NCI-H510A treated with DMSO at 0.1 percent for 48 hours (cell line): ENCODE data around the gene PPP1R2B.
"Not testable (repeated sequence)": the region's sequence is repeated elsewhere in the genome, so short reads cannot be mapped to it uniquely, and the experiment has no call there.

ENCODE experiments used
- DNase-seq: peaks from one replicate; lab custom pipeline; 2025; lab: John Stamatoyannopoulos, UW

The PPP1R2B gene

DNA sequence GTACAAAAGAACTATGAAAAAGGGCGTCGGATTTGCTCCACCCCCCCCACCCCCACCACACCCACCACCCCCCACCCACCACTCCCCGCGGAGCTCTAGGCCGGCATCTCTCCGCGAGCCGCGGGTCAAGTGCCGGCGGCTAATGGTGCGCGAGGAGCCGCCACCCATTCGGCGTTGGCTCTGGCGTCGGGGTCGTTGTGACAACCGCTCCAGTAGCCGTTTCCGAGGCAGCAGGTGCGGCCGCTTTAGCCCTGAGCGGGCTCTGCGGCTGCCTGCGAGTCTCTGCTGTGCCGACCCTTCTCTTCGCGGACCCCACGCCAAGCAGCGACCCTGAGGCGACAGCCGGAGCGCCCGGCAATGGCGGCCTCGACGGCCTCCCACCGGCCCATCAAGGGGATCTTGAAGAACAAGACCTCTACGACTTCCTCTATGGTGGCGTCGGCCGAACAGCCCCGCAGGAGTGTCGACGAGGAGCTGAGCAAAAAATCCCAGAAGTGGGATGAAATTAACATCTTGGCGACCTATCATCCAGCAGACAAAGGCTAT, at the start of gene PPP1R2B:
TSS of gene PPP1R2B (plus strand) at position 90 of the 546 bp plus-strand sequence. CDS start at position 358, 268 bp downstream.
- DNase-seq: no peak

DNA sequence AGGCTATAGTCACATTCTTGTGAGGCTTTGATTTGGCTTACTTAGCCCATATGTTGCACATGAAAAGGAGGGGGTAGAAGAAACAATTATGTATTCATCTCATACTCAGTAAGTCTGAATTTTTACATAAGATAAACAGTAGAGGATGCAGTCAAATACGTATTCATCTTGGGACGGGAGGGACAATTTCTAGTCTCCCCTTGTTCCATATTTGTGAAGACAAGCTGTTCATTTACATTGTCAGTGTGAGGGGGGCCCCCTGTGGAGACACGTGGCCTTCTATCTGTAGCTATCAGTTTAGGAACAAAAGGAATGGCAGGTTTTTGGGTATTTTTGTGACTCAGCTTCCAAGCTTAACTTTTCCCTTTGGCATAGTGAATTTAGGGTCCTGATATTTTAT, 49.2 kb upstream of the PPP1R2B start:
- no peak for DNase-seq

GRCh38 chr5:156802501-156802900, 47.6 kb upstream of the PPP1R2B start:
- no peak for DNase-seq

DNA sequence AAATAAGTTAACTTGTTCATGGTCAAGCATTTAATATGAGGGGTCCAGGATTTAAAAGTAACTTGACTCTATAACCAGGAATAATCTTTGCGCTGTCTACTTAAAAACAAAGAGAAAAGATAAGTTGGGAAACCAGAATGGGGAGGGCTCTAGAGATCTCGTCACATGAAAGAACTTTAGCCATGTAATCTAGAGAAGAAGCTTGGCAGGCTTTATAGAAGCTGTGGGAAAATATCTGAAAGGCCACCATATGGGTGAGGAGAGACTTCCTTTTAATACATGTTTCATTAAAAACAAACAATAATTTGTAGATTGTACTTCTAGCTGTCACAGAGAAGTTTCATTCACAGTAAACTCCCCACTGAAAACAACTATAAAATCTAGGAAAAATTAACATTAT, 46.7 kb upstream of the PPP1R2B start:
- DNase-seq: no peak

- DNase-seq: no peak
Observed at GRCh38 chr5:156812959-156813358, 37.1 kb upstream of the PPP1R2B start.

- DNase-seq: peak; percentile 17
Observed at GRCh38 chr5:156815988-156816599, 34.0 kb upstream of the PPP1R2B start.

- DNase-seq: no peak
Observed at GRCh38 chr5:156819537-156819936, 30.6 kb upstream of the PPP1R2B start.

DNA sequence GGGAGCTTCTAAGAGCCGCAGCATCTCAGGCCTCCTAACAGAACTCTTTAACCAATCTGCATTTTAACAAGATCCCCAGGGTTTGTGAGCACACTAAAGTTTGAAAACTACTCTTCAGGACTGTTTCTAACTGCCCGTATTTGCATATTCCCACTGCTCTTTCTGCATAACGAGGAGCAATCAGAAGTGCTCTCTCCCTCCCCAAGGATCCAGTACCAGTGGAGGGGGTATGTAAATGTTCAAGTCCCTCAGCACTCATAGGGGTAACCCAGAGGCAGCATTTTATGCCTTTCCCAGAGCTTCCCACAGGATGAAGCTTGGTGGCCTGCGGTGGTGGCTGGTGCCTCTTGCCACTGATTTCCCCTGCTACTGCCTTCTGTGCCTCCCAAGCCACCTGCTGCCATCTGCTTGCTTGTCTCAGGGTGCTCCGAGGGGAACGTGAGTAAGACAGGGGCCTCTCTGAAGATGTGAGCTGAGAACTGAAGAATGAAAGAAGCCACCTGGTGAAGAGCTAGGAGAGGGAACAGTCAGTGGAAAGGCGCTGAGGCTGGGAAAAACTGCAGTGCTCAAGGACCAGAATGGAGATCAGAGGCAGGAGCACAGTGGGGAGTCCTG, 30.0 kb upstream of the PPP1R2B start:
- DNase-seq: no peak

DNA sequence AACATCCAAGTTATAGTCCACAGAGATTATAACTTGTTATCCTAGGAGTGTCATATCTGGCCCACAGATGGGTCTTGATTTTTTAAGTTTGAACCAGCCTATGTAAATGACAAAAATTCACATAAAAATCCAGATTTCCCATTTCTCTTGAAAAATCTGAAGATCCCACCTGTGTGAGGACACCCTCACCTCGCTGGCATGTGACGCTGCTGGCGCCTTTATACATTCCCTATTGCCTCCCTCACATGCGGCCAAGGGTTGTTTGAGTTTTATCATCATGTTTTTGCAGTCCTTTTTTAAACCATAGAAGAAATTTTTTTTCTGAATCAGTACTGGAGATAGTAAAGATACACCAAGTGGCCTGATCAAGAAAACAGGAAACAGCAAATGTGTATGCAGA, 25.9 kb upstream of the PPP1R2B start:
- DNase-seq: no peak

DNA sequence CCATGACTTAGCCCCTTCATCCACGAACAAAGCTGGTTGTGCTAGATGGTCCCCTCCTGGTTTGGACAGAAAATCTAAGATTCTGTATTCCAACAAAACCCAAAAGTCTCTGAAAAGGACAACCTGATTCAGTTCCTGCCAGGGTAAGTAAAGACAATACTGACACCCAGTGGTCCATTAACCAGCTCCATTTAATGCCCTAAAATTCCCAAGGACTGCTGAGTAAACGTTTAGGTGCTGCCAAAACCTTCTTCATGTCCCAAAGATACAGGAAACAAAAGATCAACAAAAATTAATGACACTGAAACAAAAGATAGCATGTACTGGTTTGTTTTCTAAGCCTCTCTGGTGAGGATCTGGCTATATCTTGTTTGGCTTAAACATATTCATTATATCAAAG, 25.3 kb upstream of the PPP1R2B start:
- DNase-seq: peak; percentile 14

DNA sequence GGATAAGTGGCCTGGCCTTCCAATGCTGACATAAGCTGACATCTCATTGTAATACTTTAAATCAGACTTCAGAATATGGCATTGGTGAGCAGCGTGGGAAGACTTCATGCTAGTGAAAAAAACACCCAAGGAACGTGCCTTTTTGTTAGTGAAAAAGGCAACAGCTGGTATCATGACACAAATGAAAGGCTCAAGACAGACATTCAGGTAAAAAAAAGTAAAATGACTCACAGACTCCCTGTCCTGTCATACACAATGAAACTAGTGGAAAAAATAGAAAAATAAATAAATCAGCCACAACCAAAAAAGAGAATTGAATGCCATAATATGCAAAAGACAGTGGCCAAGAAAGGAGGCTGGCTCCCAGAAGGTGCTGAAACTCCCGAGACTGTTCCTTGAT, 24.4 kb upstream of the PPP1R2B start:
- DNase-seq: no peak

- no peak for DNase-seq
Observed at GRCh38 chr5:156826150-156826549, 23.9 kb upstream of the PPP1R2B start.

- DNase-seq: no peak
Observed at GRCh38 chr5:156834916-156835315, 15.2 kb upstream of the PPP1R2B start.

DNA sequence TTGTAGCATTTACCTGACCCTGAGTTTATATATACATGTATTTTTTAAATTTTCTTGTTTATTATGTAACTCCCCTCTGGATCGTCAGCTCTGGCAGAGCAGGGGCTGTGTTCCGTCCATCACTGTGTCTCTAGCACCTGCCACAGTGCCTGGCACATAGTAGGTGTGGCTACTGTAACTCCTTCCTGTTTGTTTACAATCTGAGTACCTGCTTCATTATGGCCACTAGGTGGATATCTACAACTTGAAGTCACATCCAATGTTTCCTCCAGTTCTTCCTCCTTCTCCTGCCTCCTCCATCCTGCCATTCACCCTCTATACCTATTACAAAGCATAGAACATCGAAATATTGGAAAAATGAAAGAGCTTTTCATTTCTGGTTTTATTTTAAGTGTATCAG, 14.2 kb upstream of the PPP1R2B start:
- no peak for DNase-seq

DNA sequence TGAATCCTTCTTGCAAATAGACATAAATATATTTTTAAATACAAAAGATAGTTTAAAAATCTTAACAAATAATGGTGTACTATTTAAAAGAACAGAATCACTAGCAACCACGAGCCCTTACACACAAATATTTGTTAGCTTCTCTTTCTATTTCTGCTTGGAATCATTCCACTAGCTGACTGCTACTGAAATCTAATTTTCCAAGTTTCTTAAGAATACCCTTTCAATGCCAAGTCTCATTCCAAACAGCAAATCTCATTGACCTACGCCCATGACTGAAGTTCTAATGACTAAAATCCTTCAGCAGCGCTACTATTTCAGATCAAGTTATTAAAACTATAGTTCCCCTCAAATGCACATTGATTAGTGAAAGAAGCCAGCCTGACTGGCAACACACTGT, 13.2 kb upstream of the PPP1R2B start:
- no peak for DNase-seq

GRCh38 chr5:156838961-156839360, 11.1 kb upstream of the PPP1R2B start:
- no peak for DNase-seq

DNA sequence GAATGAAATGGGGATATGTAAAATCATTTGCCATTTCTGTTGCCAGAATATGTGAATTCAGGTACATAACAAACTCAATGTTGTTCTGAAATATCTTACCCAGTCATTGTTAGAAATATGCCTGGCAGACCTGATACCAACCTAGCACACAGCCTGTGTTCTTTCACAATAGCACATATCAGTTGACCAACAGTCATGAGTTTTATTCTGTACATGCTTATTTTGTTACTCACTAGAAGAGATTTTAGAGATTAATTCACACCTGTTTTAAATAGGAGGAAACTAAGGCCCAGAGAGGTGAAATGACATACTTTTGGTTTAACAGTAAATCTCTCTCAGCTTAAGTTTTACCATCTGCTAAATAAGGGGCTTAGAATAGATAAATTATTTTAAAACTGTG, 8.4 kb upstream of the PPP1R2B start:
- DNase-seq: no peak

DNA sequence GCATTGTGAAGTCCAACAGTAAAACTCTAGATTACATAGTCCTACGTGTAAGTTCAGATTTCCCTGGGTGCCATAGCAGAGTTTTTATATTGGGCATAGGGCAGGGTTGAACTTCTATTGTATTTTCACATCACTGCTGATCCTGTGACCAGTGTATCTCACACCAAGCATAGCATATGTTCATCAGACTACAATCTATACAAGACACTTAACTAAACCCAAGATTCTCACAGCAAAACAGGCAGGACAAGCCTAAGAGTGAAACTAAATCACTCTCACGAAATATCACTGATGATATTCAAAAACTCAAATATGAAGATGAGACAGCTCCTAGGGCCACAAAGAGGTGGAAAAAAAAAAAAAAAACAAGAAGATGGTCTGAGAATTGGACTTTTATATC, 3.2 kb upstream of the PPP1R2B start:
- no peak for DNase-seq

- not testable (repeated sequence) for DNase-seq
Observed at GRCh38 chr5:156848447-156848846, 1.6 kb upstream of the PPP1R2B start.

DNA sequence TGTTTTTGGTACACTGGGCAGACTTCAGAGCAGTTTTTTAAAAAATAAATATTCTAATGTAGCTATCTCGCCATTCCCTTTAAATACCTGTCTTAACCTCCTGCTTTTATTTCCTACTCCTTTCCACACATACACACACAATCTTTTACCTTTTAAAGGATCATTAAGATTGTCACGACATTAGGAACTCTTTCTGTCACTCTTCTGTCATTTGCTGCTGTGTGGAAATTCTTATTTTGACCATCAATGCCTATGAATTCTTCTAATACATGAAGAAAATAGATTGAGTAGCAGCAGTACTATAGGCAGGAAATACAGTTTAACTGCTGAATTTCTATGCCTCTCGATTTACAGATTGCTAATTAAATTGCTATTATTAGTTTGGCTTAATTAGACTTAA, 1.8 kb downstream of the PPP1R2B start:
- no peak for DNase-seq

- not testable (repeated sequence) for DNase-seq
Observed at GRCh38 chr5:156853055-156853454, 3.0 kb downstream of the PPP1R2B start.

DNA sequence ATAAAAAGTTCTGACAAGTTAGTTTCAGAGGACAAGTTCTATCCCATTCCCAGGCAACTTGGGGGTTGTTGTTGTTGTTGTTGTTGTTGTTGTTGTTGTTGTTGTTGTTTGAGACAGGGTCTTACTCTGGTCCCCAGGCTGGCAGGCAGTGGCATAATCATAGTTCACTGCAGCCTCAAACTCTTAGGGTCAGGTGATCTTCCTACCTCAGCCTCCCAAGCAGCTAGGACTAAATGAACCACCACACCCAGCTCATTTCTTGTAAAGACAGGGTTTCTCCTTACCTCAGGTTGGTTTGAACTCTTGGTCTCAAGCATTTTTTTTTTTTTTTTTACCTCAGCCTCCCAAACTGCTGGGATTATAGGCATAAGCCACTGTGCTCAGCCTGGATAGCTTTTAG, 15.3 kb downstream of the PPP1R2B start:
- no peak for DNase-seq

DNA sequence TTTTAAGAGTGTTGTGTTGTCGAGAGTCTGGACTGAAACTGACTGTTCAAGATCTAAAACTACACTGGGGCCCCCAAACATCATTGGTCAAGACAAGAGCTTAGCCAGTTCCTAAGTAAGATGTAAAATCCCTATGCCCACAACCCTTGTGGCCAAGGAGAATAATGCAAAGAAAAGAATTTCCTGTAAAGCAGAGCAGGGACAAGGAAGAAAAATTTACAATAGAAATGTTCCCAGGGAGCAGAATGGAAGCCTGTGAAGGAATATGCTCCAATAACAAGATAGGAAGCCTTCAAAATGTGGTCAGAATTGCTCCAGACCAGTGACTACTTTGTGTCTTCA, 20.4 kb downstream of the PPP1R2B start:
- no peak for DNase-seq

DNA sequence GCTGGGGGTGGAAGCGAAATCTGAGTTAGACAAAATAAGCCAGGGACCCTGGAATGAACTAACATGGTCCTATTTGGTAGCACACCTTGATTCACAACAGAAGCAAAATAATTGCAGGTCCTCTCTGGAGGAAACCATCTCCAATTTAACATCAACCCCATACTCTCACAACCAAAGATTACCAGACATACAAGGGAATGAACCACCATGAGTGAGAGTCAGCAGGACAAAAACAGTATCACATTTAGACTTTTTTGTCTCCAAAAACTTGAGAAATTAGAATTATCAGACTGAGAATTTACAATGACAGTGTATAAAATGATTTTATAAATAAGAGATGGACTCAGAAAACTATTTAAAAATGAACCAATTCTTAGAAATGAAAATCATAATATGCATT, 21.1 kb downstream of the PPP1R2B start:
- DNase-seq: no peak
